GM21786 (cell line): ENCODE measurements around the gene B4GALT6.
A peak's percentile ranks its signal among the peaks of the same experiment; 100 is the strongest.

Experiments used
- ATAC-seq: cut with Tn5 transposase; IDR thresholded peaks from one replicate; pipeline ENCODE4 v1.9.1; 2021; ENCODE audit not compliant: unreplicated experiment

The B4GALT6 gene

DNA sequence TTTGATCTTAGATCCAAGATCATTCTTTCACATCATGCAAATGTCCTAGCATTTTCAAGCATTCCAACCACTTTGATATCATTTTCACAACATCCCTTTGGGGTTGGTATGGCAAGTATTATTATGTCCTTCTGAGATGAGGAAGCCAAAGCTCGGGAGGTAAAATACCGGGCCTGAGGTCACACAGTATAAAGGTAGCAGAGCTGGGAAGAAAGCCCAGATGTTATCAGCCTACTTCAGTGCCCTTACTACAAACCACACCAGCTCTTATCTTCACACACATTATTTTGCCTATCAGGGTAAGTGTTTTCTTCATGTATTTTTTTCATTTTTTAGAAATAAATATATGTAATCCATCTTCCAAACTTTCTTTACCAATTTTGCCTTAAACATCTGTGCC is 4.2 kb upstream of the B4GALT6 start:
- no peak for ATAC-seq

DNA sequence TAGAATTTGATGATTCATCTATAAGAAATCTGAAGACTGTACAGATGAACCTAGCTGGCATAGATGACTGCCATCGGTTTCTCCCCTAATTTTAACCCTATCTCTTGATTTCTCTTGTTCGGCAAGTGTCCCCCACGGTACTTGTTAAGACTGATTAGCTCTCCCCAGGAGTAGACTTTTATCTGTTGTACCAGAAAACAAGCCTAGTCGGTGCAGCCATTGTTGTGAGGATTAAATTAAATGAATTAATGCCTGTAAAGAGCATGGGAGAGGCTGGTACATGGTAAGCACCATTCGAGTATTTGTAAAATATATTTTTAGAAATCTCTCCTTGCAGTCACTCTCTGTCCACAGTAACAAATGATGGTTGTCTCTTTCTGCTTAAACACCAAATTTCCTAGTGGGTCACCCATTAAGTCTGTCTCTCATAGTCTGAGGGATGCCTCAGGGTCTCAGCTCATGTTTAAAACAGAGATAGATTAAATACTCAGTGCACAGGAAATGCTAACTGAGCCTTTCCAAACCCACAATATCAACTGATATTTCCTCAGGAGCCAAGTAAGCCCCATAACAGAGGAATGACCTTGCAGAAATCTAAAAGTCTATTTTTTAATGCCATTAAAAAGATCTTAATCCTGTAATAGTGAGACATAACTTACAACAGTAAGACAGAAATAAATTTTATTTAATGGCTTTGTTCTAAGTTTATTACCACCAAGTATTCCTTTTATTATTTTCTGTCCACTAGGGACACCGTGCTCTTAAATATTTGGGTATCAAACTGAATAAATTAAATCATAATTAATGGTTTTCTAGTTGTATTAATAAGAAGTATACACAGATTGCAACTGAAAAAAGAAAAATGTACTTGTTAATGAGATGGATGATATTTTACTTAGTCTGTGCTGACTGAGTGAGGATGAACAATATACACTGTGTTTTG is 2.9 kb upstream of the B4GALT6 start:
- no peak for ATAC-seq

DNA sequence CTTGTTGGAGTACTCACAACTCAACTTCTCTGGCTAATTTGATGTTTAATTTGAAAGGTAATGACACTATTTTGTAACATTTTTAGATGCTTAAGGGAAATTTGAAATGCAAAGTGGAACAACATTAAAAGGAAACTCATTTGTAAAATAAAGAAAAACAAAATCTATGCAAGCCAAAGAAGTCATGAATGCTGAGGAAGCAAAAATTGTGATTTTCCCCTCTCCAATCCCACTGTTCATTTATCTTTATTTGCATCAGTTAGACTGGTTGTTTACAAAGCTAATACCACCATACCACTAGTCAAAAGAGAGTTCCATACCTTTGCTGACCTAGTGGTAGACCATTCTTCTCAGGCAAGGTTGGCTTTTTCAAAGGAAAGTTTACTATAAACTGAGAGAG is 2.2 kb upstream of the B4GALT6 start:
- ATAC-seq, result no peak

DNA sequence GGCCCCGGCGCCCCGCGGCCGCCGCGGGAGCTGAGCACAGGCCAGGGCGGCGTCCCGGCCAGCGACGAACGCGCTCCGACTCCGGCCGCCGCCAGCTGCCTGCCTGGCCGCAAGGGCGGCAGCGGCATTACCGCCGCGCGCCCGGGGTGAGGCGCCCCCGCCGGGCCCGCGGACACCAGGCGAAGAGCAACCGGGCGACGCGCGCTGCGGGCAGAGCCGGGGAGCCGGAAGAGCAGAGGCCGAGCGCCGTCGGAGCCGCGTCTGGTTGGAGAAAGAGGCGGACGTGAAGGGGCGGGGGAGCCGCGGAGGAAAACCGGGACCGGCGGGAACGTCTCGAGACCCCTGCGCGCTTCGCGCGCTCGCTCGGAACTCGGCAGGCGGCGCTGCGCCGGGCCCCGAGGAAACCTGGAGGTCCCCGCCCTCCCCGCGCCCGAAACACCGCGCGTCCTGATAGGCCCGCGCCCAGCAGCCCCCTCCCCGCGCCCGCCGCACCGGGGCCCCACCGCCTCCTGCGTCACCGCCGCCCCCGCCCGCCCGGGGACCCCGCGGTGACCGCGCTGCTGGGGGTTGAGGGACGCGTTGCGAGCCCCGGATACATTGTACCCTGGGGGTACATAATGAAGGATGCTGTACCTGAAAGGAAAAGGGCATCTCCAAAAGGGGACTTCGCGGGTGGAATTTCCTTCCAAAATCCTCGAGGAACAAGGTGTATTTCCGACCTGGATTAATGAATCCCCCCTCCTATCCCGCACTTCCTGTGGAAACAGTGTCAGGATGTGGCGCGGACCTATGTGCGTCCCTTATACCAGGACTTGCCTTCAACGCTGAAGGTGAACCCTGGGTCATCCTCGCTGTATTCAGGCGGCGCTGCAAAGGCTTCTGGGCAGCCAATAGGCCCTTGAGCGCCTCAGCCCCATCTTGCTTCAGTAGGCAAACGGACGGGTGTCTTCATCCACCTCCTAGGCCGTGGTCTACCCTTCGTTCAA is 1.0 kb upstream of the B4GALT6 start:
- peak; percentile 63 for ATAC-seq

DNA sequence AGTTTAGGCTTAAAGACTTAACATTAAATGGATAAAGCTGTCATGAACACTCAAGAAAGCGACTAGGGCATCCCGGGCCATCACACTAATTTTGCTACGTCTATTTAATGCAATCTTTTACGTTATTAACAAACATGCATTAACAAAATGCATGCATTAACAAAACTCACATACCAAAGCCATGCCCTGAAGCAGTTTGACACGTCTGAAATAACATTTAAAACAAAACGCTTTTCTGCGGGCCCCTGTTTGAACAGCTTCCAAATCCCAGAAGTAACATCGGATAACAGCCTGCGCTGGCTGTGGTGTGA is 458 bp downstream of the B4GALT6 start:
- ATAC-seq, result no peak

DNA sequence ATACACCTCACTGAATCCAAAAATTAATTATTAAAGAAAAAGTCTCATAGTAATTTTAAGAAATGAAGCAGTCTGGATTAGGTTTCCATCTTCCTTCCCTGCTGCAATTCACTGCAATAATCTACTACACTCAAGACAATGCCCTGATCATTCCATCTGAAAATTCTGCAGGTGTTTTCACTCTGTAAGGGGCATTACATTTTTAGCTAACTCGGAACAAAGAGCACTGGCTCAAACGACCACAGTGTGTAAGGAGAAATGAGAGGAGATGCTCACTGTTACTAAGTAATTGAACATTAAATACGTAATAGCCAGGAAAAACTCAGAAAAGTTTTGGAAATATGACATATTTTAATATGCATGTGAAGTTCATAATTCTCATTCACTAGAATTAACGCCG is 1.3 kb downstream of the B4GALT6 start:
- ATAC-seq, result no peak

DNA sequence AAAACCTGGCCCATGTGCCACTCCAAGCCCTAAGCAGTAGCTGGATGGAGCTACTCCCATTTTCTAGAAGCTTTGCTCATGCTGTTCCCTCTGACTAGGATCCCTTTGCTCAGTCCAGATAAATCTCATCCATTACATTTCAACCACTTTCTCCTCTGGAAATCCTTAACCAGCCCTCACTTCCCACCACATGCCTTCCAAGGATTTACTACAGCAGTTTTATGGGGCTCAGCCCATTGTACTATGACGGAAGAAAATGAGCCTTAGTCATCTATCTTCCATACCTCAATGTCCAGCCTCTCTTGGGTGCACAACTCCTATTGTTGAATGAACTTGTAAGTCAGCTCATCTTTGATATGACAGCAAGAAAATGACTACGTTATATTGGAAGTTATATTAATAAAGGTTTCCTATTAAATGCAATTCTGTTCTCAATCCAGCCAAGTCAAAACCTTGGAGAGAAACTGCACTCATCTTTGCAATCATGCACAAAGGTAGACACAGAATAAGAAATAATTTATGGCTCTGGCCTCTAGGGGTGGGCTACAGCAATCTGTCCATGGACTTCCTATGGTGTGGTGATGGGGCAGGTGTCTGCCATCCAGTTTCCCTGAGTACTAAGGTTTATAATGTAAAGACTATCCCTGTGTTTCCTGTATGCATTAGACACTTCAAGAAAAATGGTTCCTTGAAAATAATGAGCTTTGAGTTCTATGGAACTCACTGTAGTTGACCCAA is 3.4 kb downstream of the B4GALT6 start:
- peak; percentile 21 for ATAC-seq

DNA sequence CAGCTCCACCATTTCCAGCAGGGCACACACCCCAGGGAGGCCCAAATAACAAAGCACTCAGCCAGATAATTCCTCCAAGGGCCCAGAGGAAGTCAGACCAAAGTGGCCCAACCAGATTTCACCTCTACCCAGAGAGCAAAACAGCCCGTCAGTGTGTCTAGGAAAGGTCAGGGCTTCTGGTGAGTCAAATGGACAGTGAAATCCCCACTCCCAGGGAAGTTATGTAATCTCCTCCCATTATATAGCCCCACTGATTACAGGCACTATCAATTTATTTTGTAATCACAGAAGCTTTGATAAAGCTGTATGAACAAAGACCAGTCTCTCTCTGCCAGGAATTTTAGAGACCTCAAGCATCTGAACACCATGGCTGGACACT is 4.0 kb downstream of the B4GALT6 start:
- no peak for ATAC-seq

DNA sequence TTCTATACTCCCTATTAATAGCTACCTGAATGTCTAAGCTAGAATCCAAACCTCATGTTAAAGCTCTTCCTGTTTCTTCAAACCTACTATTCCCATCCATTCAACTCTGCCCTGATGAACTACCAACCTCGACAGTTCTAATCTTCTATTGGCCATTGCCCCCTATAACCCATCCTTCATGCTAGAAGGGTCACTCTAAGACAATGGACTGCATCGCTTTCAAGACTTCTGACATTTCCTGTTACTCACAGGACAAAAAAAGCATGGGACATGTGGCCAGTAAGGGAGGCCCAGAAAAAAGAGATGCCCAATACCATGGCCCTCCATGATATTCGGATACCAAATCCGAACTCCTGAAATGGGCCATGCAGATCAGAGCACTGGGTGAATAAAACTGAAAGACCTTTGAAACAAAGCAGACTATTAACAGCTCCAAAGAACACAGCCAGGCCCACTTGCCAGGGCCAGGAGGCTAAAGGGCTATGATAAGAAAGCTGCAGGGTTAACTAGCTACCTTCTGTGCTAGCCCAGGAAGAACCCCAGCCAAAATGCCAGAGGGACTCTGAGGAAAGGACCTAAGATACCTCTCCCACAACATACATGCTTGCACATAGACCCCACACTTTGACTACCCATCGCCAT is 4.5 kb downstream of the B4GALT6 start:
- ATAC-seq, result no peak

DNA sequence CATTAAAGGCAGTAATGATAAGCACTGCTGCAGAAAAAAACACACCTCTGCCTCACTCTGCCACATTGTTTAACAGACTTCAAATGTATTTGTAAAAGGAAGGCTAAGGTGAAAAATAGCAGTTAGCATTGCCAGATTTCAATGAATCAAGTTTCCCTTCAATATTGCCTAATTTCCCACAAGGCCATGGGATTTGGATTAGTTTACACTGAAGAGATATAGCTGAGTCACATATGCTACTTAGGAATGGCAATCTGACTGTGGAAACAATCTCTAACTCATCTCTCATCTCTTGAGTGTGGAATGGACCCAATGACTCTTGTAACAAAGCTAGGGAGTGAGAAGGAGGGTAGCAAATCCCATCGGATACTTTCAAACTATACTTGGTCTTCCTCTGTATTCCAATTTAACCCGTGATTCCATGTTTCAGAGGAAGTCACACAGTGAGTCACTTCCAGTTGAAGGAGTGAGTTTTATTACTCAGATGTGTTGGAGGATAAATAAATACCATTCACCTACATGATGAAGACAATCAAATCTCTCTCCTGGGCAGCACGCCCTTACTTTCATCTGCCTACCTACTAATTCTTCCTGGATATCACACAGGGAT is 5.1 kb downstream of the B4GALT6 start:
- ATAC-seq, result no peak

DNA sequence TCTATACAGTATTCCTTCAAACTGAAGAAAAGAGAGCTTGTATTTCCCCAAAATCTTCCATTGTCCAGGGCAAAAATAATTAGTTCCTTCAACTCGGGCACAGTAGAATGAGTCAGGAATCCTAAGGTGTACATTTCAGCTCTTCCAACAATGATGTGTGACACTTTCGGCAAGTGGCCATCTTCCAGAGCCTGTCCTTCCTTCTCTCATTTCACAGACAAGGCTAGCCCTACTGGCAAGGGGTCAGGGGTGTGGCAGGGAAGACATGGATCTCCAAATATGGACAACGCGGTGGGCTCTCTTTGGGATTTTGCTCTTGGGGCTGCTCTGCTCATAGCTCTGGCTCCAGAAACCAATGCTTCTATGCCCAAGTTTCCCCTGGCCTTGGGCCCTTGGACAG is 6.0 kb downstream of the B4GALT6 start:
- no peak for ATAC-seq

DNA sequence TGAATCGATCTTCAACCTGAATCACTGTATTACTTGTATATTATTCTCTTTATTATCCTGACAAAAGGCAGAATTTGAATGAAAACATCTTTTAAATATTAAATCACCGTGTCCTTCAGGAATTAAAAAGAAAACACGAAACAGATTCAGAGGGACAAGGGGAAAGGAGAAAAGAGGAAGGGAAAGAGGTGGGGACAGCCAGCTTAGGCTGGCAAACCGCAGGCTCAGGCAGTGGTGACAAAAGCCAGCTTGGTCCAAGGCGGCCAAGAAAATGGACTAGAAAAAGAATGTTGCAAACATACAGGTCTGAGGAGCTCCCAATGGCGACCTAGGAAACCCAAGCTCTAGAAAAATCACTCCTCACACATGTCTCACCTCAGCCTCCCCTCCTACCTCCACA is 6.8 kb downstream of the B4GALT6 start:
- no peak for ATAC-seq

DNA sequence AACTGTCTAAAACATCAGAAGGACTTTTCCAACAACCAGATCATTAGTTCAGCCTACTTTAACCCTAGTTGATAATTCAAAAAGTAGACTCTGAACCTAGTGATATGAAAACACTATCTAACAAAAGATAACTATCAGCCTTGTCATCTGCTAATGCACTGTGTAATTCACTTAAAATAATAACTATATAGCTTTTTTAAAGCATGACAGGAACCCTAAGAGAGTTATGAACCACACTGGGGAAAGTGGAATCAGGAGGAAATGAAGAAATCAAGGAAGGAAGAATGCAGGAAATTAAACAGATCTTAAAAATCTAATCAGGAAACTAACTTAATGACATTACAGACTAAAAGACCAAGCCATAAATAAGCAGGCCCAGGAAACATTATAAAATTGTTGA is 9.0 kb downstream of the B4GALT6 start:
- no peak for ATAC-seq

DNA sequence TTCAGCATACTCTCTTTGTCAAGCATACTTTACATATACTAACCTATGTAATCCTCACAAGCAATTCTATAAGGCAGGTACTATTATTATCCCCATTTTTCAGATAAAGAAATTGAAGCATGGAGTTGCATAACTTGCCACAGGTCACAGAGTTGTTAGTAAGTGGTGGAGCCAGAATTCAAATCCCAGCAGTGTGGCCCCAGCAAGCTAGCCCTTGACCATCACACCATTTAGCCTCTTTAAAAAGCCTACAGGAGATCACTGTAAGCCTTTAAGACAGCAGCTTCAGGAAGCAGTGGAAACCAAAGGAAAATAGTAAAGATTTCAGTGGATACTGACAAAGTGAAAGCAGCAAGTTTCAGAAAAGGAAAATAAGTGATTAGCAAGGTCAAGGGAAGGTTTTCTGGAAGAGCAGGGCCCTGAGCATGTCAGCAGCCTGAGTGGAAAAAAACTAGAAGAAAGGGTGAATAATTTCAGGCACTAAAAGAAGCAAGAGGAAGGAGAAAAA is 11.7 kb downstream of the B4GALT6 start:
- ATAC-seq, result no peak

DNA sequence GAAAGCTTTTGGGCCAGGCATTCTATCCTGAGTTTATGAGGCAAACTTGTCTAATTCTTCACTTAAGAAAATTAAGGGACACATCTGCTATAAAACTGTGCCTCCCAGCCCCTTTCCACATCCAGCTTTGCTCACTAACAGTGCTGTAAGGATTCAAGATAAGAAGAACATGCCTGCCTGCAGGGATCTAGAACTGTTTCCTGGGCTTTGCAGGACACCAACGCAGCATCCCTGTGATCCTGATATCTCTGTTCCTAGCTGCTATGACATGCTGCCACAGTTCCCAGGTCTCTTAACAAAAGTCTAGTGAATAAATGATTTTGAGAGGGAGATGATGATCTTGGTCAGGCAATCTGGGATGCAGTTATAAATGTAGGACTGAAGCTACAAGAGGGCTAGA is 12.4 kb downstream of the B4GALT6 start:
- ATAC-seq, result no peak

DNA sequence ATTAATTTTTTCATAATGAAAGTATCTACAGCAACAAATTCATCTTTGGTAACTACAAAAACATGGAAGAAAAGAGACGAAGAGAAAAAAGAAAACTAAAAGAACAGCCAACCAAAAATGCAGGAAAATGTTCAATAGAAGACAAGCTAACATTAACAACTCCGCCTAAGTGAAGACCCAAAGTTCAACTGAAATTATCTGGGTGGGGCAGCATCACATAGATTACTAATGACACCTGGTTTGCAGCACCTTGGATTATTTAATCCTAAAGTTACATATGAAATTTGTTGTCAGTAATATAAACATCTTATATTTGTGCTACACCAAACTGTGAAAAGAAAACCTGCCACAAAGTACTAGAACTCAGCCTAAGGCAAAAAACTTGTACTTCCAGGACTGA is 14.8 kb downstream of the B4GALT6 start:
- ATAC-seq, result no peak

DNA sequence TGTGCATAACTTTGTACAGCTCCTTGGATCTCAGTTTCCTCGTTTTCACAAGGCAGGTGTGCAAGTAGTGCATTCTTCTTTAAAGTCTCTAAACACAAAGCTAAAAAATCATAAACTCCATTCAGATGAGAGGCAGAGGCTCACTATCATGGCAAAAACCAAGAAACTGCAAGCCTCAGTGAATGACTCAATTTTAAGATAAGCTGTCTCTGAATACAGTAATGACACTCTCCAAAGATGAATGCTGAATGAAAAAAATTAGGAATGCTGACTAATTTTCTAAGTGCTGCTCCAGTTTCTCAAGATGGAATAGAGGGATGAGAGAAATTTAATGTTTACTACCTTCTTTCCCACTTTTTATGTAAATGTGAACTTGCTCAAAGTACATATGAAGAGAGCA is 17.2 kb downstream of the B4GALT6 start:
- no peak for ATAC-seq

DNA sequence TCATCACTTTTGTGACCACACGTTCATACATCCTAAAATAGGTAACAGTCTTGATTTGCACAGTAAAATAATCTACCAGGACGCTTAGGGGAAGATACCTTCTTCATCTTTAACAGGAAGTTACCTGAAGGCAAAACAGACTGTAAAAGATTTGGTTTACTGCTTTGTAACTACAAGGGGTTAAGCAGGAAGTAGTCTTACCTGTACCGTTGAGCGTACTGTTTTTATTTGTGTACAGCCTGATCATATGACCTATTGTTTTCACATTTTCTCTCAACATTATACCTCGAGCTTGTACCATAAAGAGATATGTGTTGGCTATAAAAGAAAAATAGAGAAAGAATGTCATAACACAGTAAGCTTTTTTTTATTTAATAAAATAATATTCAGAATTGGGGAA is 18.3 kb downstream of the B4GALT6 start:
- ATAC-seq, result no peak

DNA sequence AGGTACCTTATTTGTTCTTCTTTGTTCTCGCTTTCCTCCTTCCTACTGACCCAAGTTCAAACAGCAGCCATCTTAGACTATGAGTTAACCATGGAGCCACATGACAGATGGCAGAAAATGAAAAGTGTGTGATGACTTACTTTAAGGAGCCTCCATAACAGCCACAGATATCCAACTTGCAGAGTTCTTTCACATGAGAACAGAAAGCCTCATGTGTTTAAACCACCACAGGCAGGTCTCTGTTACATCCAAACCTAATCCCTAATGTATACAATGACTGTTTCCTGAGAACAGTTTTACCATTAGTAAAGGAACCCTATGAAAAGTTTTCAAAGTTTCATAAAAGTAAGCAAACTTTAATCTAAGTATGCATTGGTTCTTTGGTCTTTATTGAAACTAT is 20.3 kb downstream of the B4GALT6 start:
- no peak for ATAC-seq

DNA sequence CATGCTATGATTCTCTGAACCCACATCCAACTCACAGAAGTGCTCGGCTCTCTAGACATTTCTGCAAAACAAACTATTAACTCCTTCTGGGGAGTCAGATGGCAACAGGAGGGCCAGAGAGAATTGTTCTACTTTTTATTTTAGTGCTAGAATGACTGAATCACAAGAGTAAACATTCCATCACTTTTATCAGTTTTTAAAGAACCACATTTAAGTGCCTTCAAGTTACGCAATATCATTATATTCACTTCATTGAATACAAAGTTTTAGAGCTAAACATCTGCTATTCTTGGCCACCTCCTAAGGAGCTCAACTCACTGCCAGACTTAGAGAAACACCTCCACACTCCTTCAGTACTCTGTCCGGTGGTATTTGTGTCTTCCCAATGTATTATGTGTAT is 22.4 kb downstream of the B4GALT6 start:
- no peak for ATAC-seq
